SJCRH30 (cell line): Measurements from ENCODE around the gene ENO1. TPM values are rescaled to one million over a fixed set of nuclear protein-coding genes. Genes with fewer than 3 reads are reported as not detected.
A peak's percentile ranks its signal among the peaks of the same experiment; 100 is the strongest.

Experiments
- DNase-seq, 2 experiments: peaks; one replicate each; pipeline ENCODE4 v3.0.0-alpha.2; 2015 to 2020
- H3K27ac ChIP-seq: fragments of 250-450 bp; sonication (Bioruptor Pico); 2 replicates; pipeline ENCODE4 v1.5.1; 2020; ENCODE audit warnings: mild to moderate bottlenecking, moderate library complexity
- H3K27me3 ChIP-seq: fragments of 250-450 bp; sonication (Bioruptor Pico); 2 replicates; pipeline ENCODE4 v1.5.1; 2020; ENCODE audit warnings: mild to moderate bottlenecking, moderate library complexity
- H3K36me3 ChIP-seq: fragments of 250-450 bp; sonication (Bioruptor Pico); 2 replicates; pipeline ENCODE4 v1.5.1; 2020; ENCODE audit warnings: mild to moderate bottlenecking, moderate library complexity
- H3K4me1 ChIP-seq: fragments of 250-450 bp; sonication (Bioruptor Pico); 2 replicates; pipeline ENCODE4 v1.5.1; 2020; ENCODE audit warnings: mild to moderate bottlenecking, moderate library complexity
- H3K4me3 ChIP-seq: fragments of 250-450 bp; sonication (Bioruptor Pico); 2 replicates; pipeline ENCODE4 v1.5.1; 2020; ENCODE audit warnings: mild to moderate bottlenecking, moderate library complexity
- H3K9me3 ChIP-seq: fragments of 250-450 bp; sonication (Bioruptor Pico); replicated peaks from 2 replicates; pipeline ENCODE4 v1.5.1; 2020; ENCODE audit warnings: mild to moderate bottlenecking, moderate library complexity
- total RNA-seq: library from RNA; depleted of rRNA; stranded (reverse); fragments of >200 nt; shearing (Covaris generic); gene quantifications from 2 replicates; pipeline ENCODE4 v1.2.3, GENCODE V29; 2014

ENO1 gene
- total RNA-seq, 1 experiment from 2014 or later: 2,596 TPM

DNA sequence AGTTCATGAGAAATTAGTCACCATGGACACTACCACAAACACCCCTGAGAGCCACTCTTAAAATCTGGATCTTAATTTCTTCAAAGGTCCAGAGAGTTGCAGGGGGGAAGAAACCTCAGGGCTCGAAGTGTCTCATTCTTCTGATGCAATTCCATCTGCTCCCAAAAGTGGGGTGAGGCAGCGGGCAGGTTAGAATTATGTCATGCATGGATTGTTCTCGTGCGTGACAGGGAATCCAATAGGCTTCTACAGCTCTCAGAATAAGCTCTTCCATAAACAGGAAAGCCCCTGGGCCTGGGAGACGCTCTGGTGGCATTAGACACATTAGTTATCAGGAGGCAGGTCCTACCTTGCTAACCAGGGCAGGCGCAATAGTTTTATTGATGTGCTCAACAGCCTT lies 8.4 kb downstream of the ENO1 start:
- Histone ChIP-seq H3K27ac (no peak overlapping the region), H3K4me3 (no peak overlapping the region), H3K9me3 (no peaks in the 10 kb centered on the region), H3K4me1 (peaks cover 29% of the 10 kb centered on the region), H3K27me3 (no peaks in the 10 kb centered on the region), H3K36me3 (peaks cover 98% of the 10 kb centered on the region)
- DNase-seq: no peak

- H3K4me1 ChIP-seq: peaks cover 17% of the 10 kb centered on the region
- no peak overlapping the region for H3K4me3 ChIP-seq
- no peak for DNase-seq
- H3K27me3 ChIP-seq: no peaks in the 10 kb centered on the region
- H3K36me3 ChIP-seq: peaks cover 100% of the 10 kb centered on the region
- H3K9me3 ChIP-seq: no peaks in the 10 kb centered on the region
- H3K27ac ChIP-seq: no peak overlapping the region
Observed at GRCh38 chr1:8867878-8868567, 10.5 kb downstream of the ENO1 start.

DNA sequence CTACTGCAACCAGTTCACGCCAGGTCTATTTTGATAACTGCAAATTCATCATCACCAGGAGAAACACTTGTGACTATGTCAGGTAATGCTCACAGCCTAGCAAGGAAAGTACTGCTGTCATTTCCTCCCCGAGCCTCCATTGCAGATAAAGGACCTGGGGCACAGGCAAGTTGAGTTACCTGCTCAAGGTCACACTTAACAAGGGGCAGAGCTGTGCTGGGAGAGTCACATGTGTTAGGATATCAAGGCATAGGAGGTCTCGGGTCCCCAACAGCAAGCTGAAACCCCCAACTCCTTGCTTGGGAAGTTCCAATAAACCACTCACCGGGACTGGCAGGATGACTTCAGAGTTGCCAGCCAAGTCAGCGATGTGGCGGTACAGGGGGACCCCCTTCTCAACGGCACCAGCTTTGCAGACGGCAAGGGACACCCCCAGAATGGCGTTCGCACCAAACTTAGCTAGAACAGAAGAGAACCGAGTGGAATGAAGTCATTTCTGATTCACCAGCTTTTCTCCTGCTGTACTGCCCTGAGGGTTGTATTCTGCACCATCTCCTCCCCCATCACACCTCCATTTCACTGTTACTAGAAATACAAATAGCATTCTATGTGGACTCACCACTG lies 11.6 kb downstream of the ENO1 start:
- DNase-seq: no peak
- H3K4me3 ChIP-seq: no peak overlapping the region
- H3K9me3 ChIP-seq: no peaks in the 10 kb centered on the region
- H3K36me3 ChIP-seq: peaks cover 100% of the 10 kb centered on the region
- H3K4me1 ChIP-seq: peaks cover 17% of the 10 kb centered on the region
- H3K27me3 ChIP-seq: no peaks in the 10 kb centered on the region
- no peak overlapping the region for H3K27ac ChIP-seq

GRCh38 chr1:8866173-8866791 lies 12.2 kb downstream of the ENO1 start:
- peaks cover 100% of the 10 kb centered on the region for H3K36me3 ChIP-seq
- H3K27me3 ChIP-seq: no peaks in the 10 kb centered on the region
- no peak for DNase-seq
- no peaks in the 10 kb centered on the region for H3K9me3 ChIP-seq
- no peak overlapping the region for H3K27ac ChIP-seq
- H3K4me1 ChIP-seq: peaks cover 17% of the 10 kb centered on the region
- H3K4me3 ChIP-seq: no peak overlapping the region

DNA sequence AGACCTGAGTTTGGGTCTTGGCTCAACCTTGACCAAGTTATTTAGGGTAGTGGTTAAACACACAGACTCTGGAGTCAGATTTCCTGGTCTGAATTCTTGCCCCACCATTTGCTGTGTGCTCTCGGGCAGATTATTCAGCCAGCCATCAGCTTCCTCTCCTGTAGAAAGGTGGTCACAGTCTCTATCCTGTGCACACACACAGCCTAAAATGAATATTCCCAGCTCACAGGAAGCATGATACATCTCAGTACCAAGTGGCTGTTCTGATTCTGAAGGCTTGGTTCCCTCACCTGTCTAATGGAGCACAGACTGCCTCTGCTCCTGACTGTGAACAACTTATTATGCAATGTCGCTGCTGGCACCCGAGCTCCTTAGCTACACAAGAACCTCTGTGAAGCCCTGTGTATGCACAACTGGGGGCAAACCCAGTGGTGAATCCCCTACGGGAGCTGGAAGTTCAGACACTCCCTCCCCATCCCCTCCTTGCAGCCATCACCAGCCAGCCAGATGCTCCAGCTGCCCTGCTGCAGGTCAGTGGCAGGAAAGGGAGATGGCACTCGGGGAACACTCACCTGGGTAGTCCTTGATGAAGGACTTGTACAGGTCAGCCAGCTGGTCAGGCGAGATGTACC lies 13.7 kb downstream of the ENO1 start:
- Histone ChIP-seq H3K27me3 (no peaks in the 10 kb centered on the region), H3K4me3 (no peak overlapping the region), H3K27ac (no peak overlapping the region), H3K36me3 (peaks cover 100% of the 10 kb centered on the region), H3K4me1 (peaks cover 17% of the 10 kb centered on the region), H3K9me3 (no peaks in the 10 kb centered on the region)
- DNase-seq: no peak

DNA sequence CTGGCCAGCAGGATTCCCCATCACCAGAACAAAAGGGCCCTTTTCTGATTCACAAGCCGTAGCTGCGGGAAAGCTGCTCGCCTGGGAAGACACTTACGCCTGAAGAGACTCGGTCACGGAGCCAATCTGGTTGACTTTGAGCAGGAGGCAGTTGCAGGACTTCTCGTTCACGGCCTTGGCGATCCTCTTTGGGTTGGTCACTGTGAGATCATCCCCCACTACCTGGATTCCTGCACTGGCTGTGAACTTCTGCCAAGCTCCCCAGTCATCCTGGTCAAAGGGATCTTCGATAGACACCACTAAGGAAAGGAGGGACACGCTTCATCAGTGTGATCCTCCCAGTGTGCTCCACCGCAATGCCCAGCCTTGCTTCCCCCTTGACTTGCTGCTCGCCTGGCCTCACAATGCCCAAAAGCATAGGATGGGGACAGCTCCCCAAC lies 14.7 kb downstream of the ENO1 start:
- peaks cover 17% of the 10 kb centered on the region for H3K4me1 ChIP-seq
- DNase-seq: no peak
- H3K36me3 ChIP-seq: peaks cover 100% of the 10 kb centered on the region
- no peak overlapping the region for H3K27ac ChIP-seq
- no peaks in the 10 kb centered on the region for H3K27me3 ChIP-seq
- no peaks in the 10 kb centered on the region for H3K9me3 ChIP-seq
- no peak overlapping the region for H3K4me3 ChIP-seq

DNA sequence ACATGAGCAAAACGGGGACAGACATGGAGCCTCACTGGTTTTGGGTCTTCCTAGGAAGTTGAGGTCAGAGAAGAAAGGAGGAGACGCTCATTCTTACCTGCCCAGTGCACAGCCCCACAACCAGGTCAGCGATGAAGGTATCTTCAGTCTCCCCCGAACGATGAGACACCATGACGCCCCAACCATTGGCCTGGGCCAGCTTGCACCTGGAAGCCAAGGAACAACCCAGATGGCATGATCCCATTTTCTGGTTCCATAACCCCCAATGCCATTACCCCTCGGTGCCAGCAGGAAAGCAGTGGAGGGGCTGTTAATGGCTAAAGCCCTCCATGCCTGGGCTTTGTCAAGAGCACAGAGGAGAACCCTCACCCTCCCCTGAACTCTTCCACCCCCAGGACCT lies 15.3 kb downstream of the ENO1 start:
- Histone ChIP-seq H3K36me3 (peaks cover 100% of the 10 kb centered on the region), H3K4me1 (peaks cover 17% of the 10 kb centered on the region), H3K4me3 (no peak overlapping the region), H3K27ac (no peak overlapping the region), H3K27me3 (no peaks in the 10 kb centered on the region), H3K9me3 (no peaks in the 10 kb centered on the region)
- no peak for DNase-seq

DNA sequence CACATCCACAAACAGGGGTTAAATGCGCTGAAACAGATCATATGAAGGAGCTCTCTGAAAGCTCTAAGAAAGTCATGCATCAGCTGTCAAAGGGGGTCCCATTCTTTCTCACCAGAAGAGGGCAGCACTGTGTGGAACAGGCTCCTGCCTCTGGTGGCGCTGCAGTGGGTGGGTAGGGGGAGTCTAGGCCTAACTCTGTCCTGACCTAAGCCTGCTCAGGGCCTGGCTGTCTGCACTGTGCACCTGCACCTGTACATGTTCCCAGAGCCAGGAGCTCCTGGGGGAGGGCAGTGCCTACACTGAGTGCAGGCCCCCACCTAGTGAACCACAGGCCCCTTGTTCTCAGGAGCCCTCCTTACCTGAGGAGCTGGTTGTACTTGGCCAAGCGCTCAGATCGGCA lies 16.0 kb downstream of the ENO1 start:
- Histone ChIP-seq H3K9me3 (no peaks in the 10 kb centered on the region), H3K36me3 (peaks cover 100% of the 10 kb centered on the region), H3K4me3 (no peak overlapping the region), H3K4me1 (peaks cover 17% of the 10 kb centered on the region), H3K27me3 (no peaks in the 10 kb centered on the region), H3K27ac (no peak overlapping the region)
- peak; percentile 51 to 69 for DNase-seq

GRCh38 chr1:8860738-8861516 lies 17.6 kb downstream of the ENO1 start:
- DNase-seq: no peak
- no peak overlapping the region for H3K4me3 ChIP-seq
- peaks cover 89% of the 10 kb centered on the region for H3K36me3 ChIP-seq
- no peaks in the 10 kb centered on the region for H3K9me3 ChIP-seq
- H3K27me3 ChIP-seq: no peaks in the 10 kb centered on the region
- no peak overlapping the region for H3K27ac ChIP-seq
- H3K4me1 ChIP-seq: peaks cover 9% of the 10 kb centered on the region

- DNase-seq: peak; percentile 51 to 76
- no peak overlapping the region for H3K4me3 ChIP-seq
- H3K27me3 ChIP-seq: no peaks in the 10 kb centered on the region
- no peak overlapping the region for H3K27ac ChIP-seq
- H3K36me3 ChIP-seq: peaks cover 71% of the 10 kb centered on the region
- no peaks in the 10 kb centered on the region for H3K9me3 ChIP-seq
- no peaks in the 10 kb centered on the region; the same call in 1 of the 2 replicates for H3K4me1 ChIP-seq
Observed at GRCh38 chr1:8858888-8859706, 19.4 kb downstream of the ENO1 start.

GRCh38 chr1:8858112-8858668 lies 20.3 kb downstream of the ENO1 start:
- H3K27me3 ChIP-seq: no peaks in the 10 kb centered on the region
- H3K36me3 ChIP-seq: peaks cover 62% of the 10 kb centered on the region
- DNase-seq: no peak
- no peak overlapping the region for H3K4me3 ChIP-seq
- no peak overlapping the region for H3K27ac ChIP-seq
- H3K4me1 ChIP-seq: no peaks in the 10 kb centered on the region; the same call in 1 of the 2 replicates
- H3K9me3 ChIP-seq: no peaks in the 10 kb centered on the region

- no peak overlapping the region for H3K4me3 ChIP-seq
- no peak overlapping the region for H3K27ac ChIP-seq
- H3K4me1 ChIP-seq: no peaks in the 10 kb centered on the region; the same call in 1 of the 2 replicates
- H3K27me3 ChIP-seq: no peaks in the 10 kb centered on the region
- no peak for DNase-seq
- peaks cover 49% of the 10 kb centered on the region for H3K36me3 ChIP-seq
- H3K9me3 ChIP-seq: no peaks in the 10 kb centered on the region
Observed at GRCh38 chr1:8856689-8857412, 21.6 kb downstream of the ENO1 start.

- Histone ChIP-seq H3K9me3 (no peaks in the 10 kb centered on the region), H3K4me3 (no peak overlapping the region), H3K4me1 (no peaks in the 10 kb centered on the region), H3K27ac (no peak overlapping the region), H3K36me3 (peaks cover 23% of the 10 kb centered on the region), H3K27me3 (no peaks in the 10 kb centered on the region)
- no peak for DNase-seq
Observed at GRCh38 chr1:8854240-8854639, 24.2 kb downstream of the ENO1 start.
